Small intestine (tissue), 7 donors: Measurements from ENCODE around the gene XPO4. TPM values are rescaled to one million over a fixed set of nuclear protein-coding genes. Genes with fewer than 3 reads are reported as not detected.
"Not testable (repeated sequence)": the region's sequence is repeated elsewhere in the genome, so short reads cannot be mapped to it uniquely, and the experiment has no call there.

Experiments used
- DNase-seq, 2 donors: peaks; one replicate each; pipeline versions ENCODE4 v3.0.0 to v3.0.0-alpha.2; 2013
- FAIRE-seq: peaks from 2 replicates; lab custom pipeline; 2012; peaks lifted over from hg19 to GRCh38; lab: Jason Lieb, UNC
- H3K27ac ChIP-seq, 3 donors: one replicate each; pipeline ENCODE4 v1.5.1; 2013; ENCODE audit warnings: low read length in 2 of 3, mild to moderate bottlenecking in 2 of 3, control low read depth in 1 of 3, inconsistent platforms in 1 of 3, low read depth in 1 of 3, moderate library complexity in 1 of 3
- H3K27me3 ChIP-seq, 3 donors: one replicate each; pipeline ENCODE4 v1.6.1; 2013; ENCODE audit warnings: low read length in 3 of 3, inconsistent platforms in 1 of 3; ENCODE audit not compliant: control insufficient read depth in 3 of 3, insufficient read depth in 3 of 3
- H3K36me3 ChIP-seq, 3 donors: one replicate each; pipeline ENCODE4 v1.6.1; 2013; ENCODE audit warnings: low read length in 3 of 3, inconsistent platforms in 1 of 3, low read depth in 1 of 3, mild to moderate bottlenecking in 1 of 3, moderate library complexity in 1 of 3; ENCODE audit not compliant: control insufficient read depth in 3 of 3, insufficient read depth in 2 of 3
- H3K4me1 ChIP-seq, 3 donors: one replicate each; pipeline ENCODE4 v1.6.1; 2013; ENCODE audit warnings: low read length in 2 of 3, inconsistent platforms in 1 of 3, low read depth in 1 of 3, mild to moderate bottlenecking in 1 of 3, moderate library complexity in 1 of 3; ENCODE audit not compliant: control insufficient read depth in 3 of 3, insufficient read depth in 2 of 3
- H3K4me3 ChIP-seq, 3 donors: one replicate each; pipeline ENCODE4 v1.5.1; 2013; ENCODE audit warnings: low read length in 3 of 3, control low read depth in 1 of 3, inconsistent platforms in 1 of 3, low read depth in 1 of 3, mild to moderate bottlenecking in 1 of 3, moderate library complexity in 1 of 3
- H3K9me3 ChIP-seq, 2 donors: one replicate each; pipeline ENCODE4 v1.6.1; 2013; ENCODE audit warnings: low read depth in 1 of 2, low read length in 1 of 2; ENCODE audit not compliant: control insufficient read depth in 2 of 2, insufficient read depth in 1 of 2
- WGBS, 3 donors: extraction: QIAGEN DNeasy Blood & Tissue Kit; methylation state at CpG; one replicate each; pipeline ENCODE4 v1.1.7; 2013; 5-methylcytosine and 5-hydroxymethylcytosine counted together
- polyA plus RNA-seq, 4 donors: library from polyadenylated mRNA; stranded (reverse) in 3 of 4; unstranded in 1 of 4; fragments of 200-250 nt in 3 of 4; fragments of 120-200 nt in 1 of 4; gene quantifications; one replicate each; pipeline versions ENCODE4 v1.2.1 to v1.2.3, GENCODE V29; 2013
- donor health status: healthy with polysubstance abuse.
- donor health status: control.
- donor health status: control.
- donor health status: Bipolar disorder and iron deficiency.
- donor health status: healthy.

XPO4 gene
- polyA plus RNA-seq, 4 donors: 1.3 to 10.7 (median 3.0) TPM

- Histone ChIP-seq H3K4me3 (no peak overlapping the region), H3K27ac (no peak overlapping the region), H3K27me3 (no peaks in the 10 kb centered on the region), H3K36me3 (peaks cover 0 to 3% (median 0%) of the 10 kb centered on the region in 3 donors), H3K9me3 (no peaks in the 10 kb centered on the region), H3K4me1 (peaks cover 0 to 6% (median 0%) of the 10 kb centered on the region in 3 donors)
- no peak for FAIRE-seq
- no peak for DNase-seq
Measured at GRCh38 chr13:20904908-20905307, 2.4 kb upstream of the XPO4 start.

GRCh38 chr13:20903164-20903475 is 574 bp upstream of the XPO4 start:
- H3K27ac ChIP-seq: peak overlapping the region; percentile 63 to 95 (median 87)
- WGBS, 3 donors: 13 to 23% (median 16%) methylated on average over 13 to 14 of the region's 14 CpGs

GRCh38 chr13:20901668-20902437 is 693 bp downstream of the XPO4 start:
- no peak for FAIRE-seq

More at GRCh38 chr13:20903164-20903475, 574 bp upstream of the XPO4 start:
- Histone ChIP-seq H3K36me3 (peaks cover 0 to 3% (median 0%) of the 10 kb centered on the region in 3 donors), H3K4me3 (peak overlapping the region; percentile 68 to 99 (median 76)), H3K27me3 (no peaks in the 10 kb centered on the region), H3K4me1 (peaks cover 0 to 6% (median 0%) of the 10 kb centered on the region in 3 donors), H3K9me3 (no peaks in the 10 kb centered on the region)
- FAIRE-seq (no peak), DNase-seq (peak in 1 of 2 donors; percentile 31)

GRCh38 chr13:20894245-20894644 is 8.3 kb downstream of the XPO4 start:
- Histone ChIP-seq H3K4me1 (no peaks in the 10 kb centered on the region), H3K27me3 (no peaks in the 10 kb centered on the region), H3K36me3 (peaks cover 0 to 5% (median 0%) of the 10 kb centered on the region in 3 donors), H3K9me3 (no peaks in the 10 kb centered on the region), H3K4me3 (no peak overlapping the region), H3K27ac (no peak overlapping the region)
- DNase-seq (no peak), FAIRE-seq (no peak)
- 58 to 86% (median 78%) methylated on average over 2 of the region's 2 CpGs for WGBS, 3 donors

More at GRCh38 chr13:20901668-20902437, 693 bp downstream of the XPO4 start:
- H3K9me3 ChIP-seq: no peaks in the 10 kb centered on the region
- H3K27me3 ChIP-seq: no peaks in the 10 kb centered on the region
- peaks cover 0 to 6% (median 0%) of the 10 kb centered on the region in 3 donors for H3K4me1 ChIP-seq
- H3K4me3 ChIP-seq: peak overlapping the region; percentile 76 to 99 (median 98)
- 2 to 4% (median 3%) methylated on average over 21 of the region's 21 CpGs for WGBS, 3 donors
- H3K36me3 ChIP-seq: peaks cover 0 to 5% (median 0%) of the 10 kb centered on the region in 3 donors
- peak overlapping the region; percentile 87 to 95 (median 93) for H3K27ac ChIP-seq
- DNase-seq: peak; percentile 77

DNA sequence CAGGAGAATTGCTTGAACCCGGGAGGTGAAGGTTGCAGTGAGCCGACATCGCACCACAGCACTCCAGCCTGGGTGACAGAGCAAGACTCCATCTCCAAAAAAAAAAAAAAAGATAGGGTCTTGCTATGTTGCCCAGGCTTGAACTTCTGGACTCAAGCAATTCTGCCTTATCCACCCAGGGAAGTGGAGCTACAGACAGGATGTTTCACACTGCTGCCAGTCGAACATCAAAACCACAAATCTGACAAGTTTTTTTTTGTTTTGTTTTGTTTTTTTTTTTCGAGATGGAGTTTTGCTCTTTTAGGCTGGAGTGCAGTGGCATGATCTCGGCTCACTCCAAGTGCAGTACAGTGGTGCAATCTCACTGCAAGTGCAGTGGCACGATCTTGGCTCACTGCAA is 10.8 kb downstream of the XPO4 start:
- H3K36me3 ChIP-seq: peaks cover 0 to 3% (median 0%) of the 10 kb centered on the region in 3 donors
- H3K27me3 ChIP-seq: no peaks in the 10 kb centered on the region
- H3K4me3 ChIP-seq: no peak overlapping the region
- WGBS, 3 donors: 88% methylated on average over 7 of the region's 7 CpGs
- H3K27ac ChIP-seq: no peak overlapping the region
- no peaks in the 10 kb centered on the region for H3K4me1 ChIP-seq
- DNase-seq (peak in 1 of 2 donors; percentile 10), FAIRE-seq (no peak)
- H3K9me3 ChIP-seq: no peaks in the 10 kb centered on the region

GRCh38 chr13:20891034-20891433 is 11.5 kb downstream of the XPO4 start:
- no peak overlapping the region for H3K4me3 ChIP-seq

GRCh38 chr13:20890540-20890939 is 12.0 kb downstream of the XPO4 start:
- not testable (repeated sequence) for FAIRE-seq, H3K27ac ChIP-seq, H3K9me3 ChIP-seq, H3K4me1 ChIP-seq, H3K4me3 ChIP-seq, DNase-seq, H3K36me3 ChIP-seq, H3K27me3 ChIP-seq
- 98 to 100% (median 99%) methylated on average over 6 of the region's 6 CpGs for WGBS, 3 donors

More at GRCh38 chr13:20891034-20891433, 11.5 kb downstream of the XPO4 start:
- no peaks in the 10 kb centered on the region for H3K27me3 ChIP-seq
- no peak overlapping the region for H3K27ac ChIP-seq
- peak in 1 of 2 donors; percentile 39 for DNase-seq
- H3K36me3 ChIP-seq: peaks cover 0 to 3% (median 0%) of the 10 kb centered on the region in 3 donors
- no peak for FAIRE-seq
- 71 to 89% (median 82%) methylated on average over 3 of the region's 3 CpGs for WGBS, 3 donors
- H3K9me3 ChIP-seq: no peaks in the 10 kb centered on the region
- H3K4me1 ChIP-seq: no peaks in the 10 kb centered on the region

DNA sequence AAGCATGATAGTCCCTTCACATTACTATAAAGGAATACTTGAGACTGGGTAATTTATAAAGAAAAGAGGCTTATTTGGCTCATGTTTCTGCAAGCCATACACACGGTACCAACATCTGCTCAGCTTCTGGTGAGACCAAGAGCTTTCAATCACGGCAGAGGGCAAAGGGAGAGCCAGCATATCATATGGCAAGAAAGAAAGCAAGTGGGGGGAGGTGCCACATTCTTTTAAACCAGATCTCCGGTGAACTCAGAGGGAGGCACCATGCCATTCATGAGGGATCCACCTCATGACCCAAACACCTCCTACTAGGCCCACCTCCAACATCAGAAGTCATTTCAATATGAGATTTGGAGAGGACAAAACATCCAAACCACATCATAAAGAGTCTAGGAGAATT is 20.3 kb downstream of the XPO4 start:
- H3K36me3 ChIP-seq: no peaks in the 10 kb centered on the region
- no peak overlapping the region for H3K27ac ChIP-seq
- 73 to 78% (median 75%) methylated on average over 3 of the region's 3 CpGs for WGBS, 3 donors
- FAIRE-seq: no peak
- no peak for DNase-seq
- no peak overlapping the region for H3K4me3 ChIP-seq
- no peaks in the 10 kb centered on the region for H3K9me3 ChIP-seq
- H3K4me1 ChIP-seq: no peaks in the 10 kb centered on the region
- H3K27me3 ChIP-seq: no peaks in the 10 kb centered on the region
